ENCODE measurements around the gene TSKS.

TSKS gene

GRCh38 chr19:49713236-49713845 is 49.8 kb downstream of the TSKS start:
- no peak for DNase-seq

GRCh38 chr19:49712397-49712859 is 50.7 kb downstream of the TSKS start:
- no peak for DNase-seq

GRCh38 chr19:49710372-49710951 is 52.6 kb downstream of the TSKS start:
- DNase-seq, result no peak

- DNase-seq, result no peak
Measured at GRCh38 chr19:49705919-49706318, 57.2 kb downstream of the TSKS start.

GRCh38 chr19:49704888-49705642 is 58.0 kb downstream of the TSKS start:
- no peak for DNase-seq

- DNase-seq, result no peak
Measured at GRCh38 chr19:49701271-49701786, 61.8 kb downstream of the TSKS start.

GRCh38 chr19:49700563-49700962 is 62.5 kb downstream of the TSKS start:
- DNase-seq, result no peak

- DNase-seq, result no peak
Measured at GRCh38 chr19:49699364-49699763, 63.7 kb downstream of the TSKS start.

GRCh38 chr19:49696865-49697264 is 66.2 kb downstream of the TSKS start:
- no peak for DNase-seq

GRCh38 chr19:49696115-49696514 is 67.0 kb downstream of the TSKS start:
- DNase-seq, result no peak

- no peak for DNase-seq
Measured at GRCh38 chr19:49692147-49692506, 71.0 kb downstream of the TSKS start.

GRCh38 chr19:49691243-49692146 is 71.6 kb downstream of the TSKS start:
- DNase-seq, result no peak

- peak; percentile 55 for DNase-seq
Measured at GRCh38 chr19:49690656-49691242, 72.4 kb downstream of the TSKS start, which contains the start of gene CPT1C. CPT1C (plus strand) TSS chr19:49691116; CDS start chr19:49692253, 1,137 bp downstream.

GRCh38 chr19:49690079-49690655 is 72.9 kb downstream of the TSKS start:
- no peak for DNase-seq
